Upper lobe of right lung (tissue), 1 donor: ENCODE data around the gene ATP8A1. TPM values are rescaled to one million over a fixed set of nuclear protein-coding genes. Genes with fewer than 3 reads are reported as not detected.
A peak's percentile ranks its signal among the peaks of the same experiment; 100 is the strongest.

Source experiments
- ATAC-seq: fragments of 200-7000 bp; cut with Tn5 transposase; one replicate; pipeline ENCODE4 v1.9.1; 2020; ENCODE audit warnings: mild to moderate bottlenecking, moderate library complexity
- DNase-seq: peaks from one replicate; pipeline ENCODE4 v3.0.0-alpha.2; 2020
- H3K27ac ChIP-seq: fragments of 200-600 bp; one replicate; pipeline ENCODE4 v1.8.0; 2022
- H3K27me3 ChIP-seq: fragments of 200-600 bp; one replicate; pipeline ENCODE4 v1.8.0; 2022; ENCODE audit warnings: mild to moderate bottlenecking
- H3K36me3 ChIP-seq: fragments of 200-600 bp; one replicate; pipeline ENCODE4 v1.8.0; 2022
- H3K4me1 ChIP-seq: fragments of 200-600 bp; one replicate; pipeline ENCODE4 v1.8.0; 2022
- H3K4me3 ChIP-seq: fragments of 200-600 bp; one replicate; pipeline ENCODE4 v1.8.0; 2022; ENCODE audit warnings: mild to moderate bottlenecking
- H3K9me3 ChIP-seq: fragments of 200-600 bp; one replicate; pipeline ENCODE4 v1.8.0; 2022
- CTCF ChIP-seq: fragments of 200-600 bp; IDR thresholded peaks from one replicate; pipeline ENCODE4 v1.8.0; 2022; ENCODE audit warnings: antibody characterized with exemption
- intact Hi-C: fragments of 100-400 bp; cut with DNase I; formaldehyde crosslinking; loops from one replicate; pipeline ENCODE4 v1.11.0; 2022
- total RNA-seq: library from RNA; stranded (reverse); fragmentation: NEBNext Ultra II Directional; extraction: Animal tissue kit (Norgen Biotek cat#: 25700); gene quantifications from one replicate; pipeline ENCODE4 v1.2.1, GENCODE V29; 2021
- donor health status: DM: no; HTN: yes; CAD: no; lungs with severe emphysema.

Gene ATP8A1
- total RNA-seq, 1 donor from 2014 or later = 79.3 TPM

- ATAC-seq (no peak), DNase-seq (no peak)
- Histone ChIP-seq H3K9me3 (no peaks in the 10 kb centered on the region), H3K4me1 (no peaks in the 10 kb centered on the region), H3K27ac (no peak overlapping the region), H3K36me3 (peaks cover 14% of the 10 kb centered on the region), H3K4me3 (no peak overlapping the region), H3K27me3 (no peaks in the 10 kb centered on the region)
- intact Hi-C loops = no loop called here
- no peak for TF ChIP-seq CTCF
These were observed 78.7 kb downstream of the ATP8A1 start for GRCh38 chr4:42578187-42578586.

GRCh38 chr4:42574870-42575430, 82.0 kb downstream of the ATP8A1 start:
- intact Hi-C loops = no loop called here
- ATAC-seq (no peak), DNase-seq (no peak)
- no peaks in the 10 kb centered on the region for H3K9me3 ChIP-seq
- no peaks in the 10 kb centered on the region for H3K27me3 ChIP-seq
- H3K36me3 ChIP-seq = peaks cover under 1% of the 10 kb centered on the region
- no peak overlapping the region for H3K4me3 ChIP-seq
- H3K27ac ChIP-seq = no peak overlapping the region
- peaks cover 4% of the 10 kb centered on the region for H3K4me1 ChIP-seq
- TF ChIP-seq CTCF = no peak

- Histone ChIP-seq H3K4me1 (peaks cover 4% of the 10 kb centered on the region), H3K4me3 (no peak overlapping the region), H3K27ac (no peak overlapping the region), H3K27me3 (no peaks in the 10 kb centered on the region), H3K36me3 (no peaks in the 10 kb centered on the region), H3K9me3 (no peaks in the 10 kb centered on the region)
- no peak for TF ChIP-seq CTCF
- no peak for DNase-seq
- no peak for ATAC-seq
- intact Hi-C loops = no loop called here
These were observed 83.7 kb downstream of the ATP8A1 start for GRCh38 chr4:42573249-42573648.

- no peak overlapping the region for H3K4me3 ChIP-seq
- intact Hi-C loops = no loop called here
- H3K36me3 ChIP-seq = no peaks in the 10 kb centered on the region
- no peak for TF ChIP-seq CTCF
- DNase-seq = peak; percentile 75
- H3K9me3 ChIP-seq = no peaks in the 10 kb centered on the region
- no peaks in the 10 kb centered on the region for H3K27me3 ChIP-seq
- peaks cover 4% of the 10 kb centered on the region for H3K4me1 ChIP-seq
- H3K27ac ChIP-seq = no peak overlapping the region
- ATAC-seq = peak; percentile 88
These were observed 86.7 kb downstream of the ATP8A1 start for GRCh38 chr4:42570221-42570620.

- peak; percentile 78 for TF ChIP-seq CTCF
- no peaks in the 10 kb centered on the region for H3K27me3 ChIP-seq
- ATAC-seq = peak; percentile 94
- H3K9me3 ChIP-seq = no peaks in the 10 kb centered on the region
- H3K4me1 ChIP-seq = peaks cover 4% of the 10 kb centered on the region
- intact Hi-C loops = no loop called here
- H3K4me3 ChIP-seq = no peak overlapping the region
- H3K27ac ChIP-seq = no peak overlapping the region
- DNase-seq = no peak
- no peaks in the 10 kb centered on the region for H3K36me3 ChIP-seq
These were observed 88.2 kb downstream of the ATP8A1 start for GRCh38 chr4:42568610-42569207.
